WTC11 (cell line): ENCODE results near the gene CAMSAP1. TPM values are rescaled to one million over a fixed set of nuclear protein-coding genes. Genes with fewer than 3 reads are reported as not detected.

Source experiments
- ATAC-seq: fragments of 200-7000 bp; cut with Tn5 transposase; 2 replicates; pipeline ENCODE4 v1.10.0; 2021; ENCODE audit warnings: mild to moderate bottlenecking, moderate library complexity
- CTCF ChIA-PET: fragments of 300-600 bp; sonication (Branson Sonifier 250); formaldehyde crosslinking; loops from one replicate; lab custom pipeline; 2021; ENCODE audit warnings: antibody characterized with exemption; lab: Charles Lee
- POLR2A ChIA-PET: fragments of 350-600 bp; sonication (Branson Sonifier 250); formaldehyde crosslinking; loops from one replicate; lab custom pipeline; 2021; ENCODE audit warnings: antibody characterized with exemption; lab: Charles Lee
- DNase-seq: peaks from one replicate; pipeline ENCODE4 v3.0.0; 2021; ENCODE audit warnings: low spot score
- H3K27ac Mint-ChIP-seq: 2 replicates; pipeline ENCODE4 v1.8.0; 2021; ENCODE audit warnings: mixed read lengths
- H3K27me3 Mint-ChIP-seq: 2 replicates; pipeline ENCODE4 v1.8.0; 2021; ENCODE audit warnings: low read depth, mild to moderate bottlenecking, moderate library complexity, mixed read lengths
- H3K36me3 Mint-ChIP-seq: 2 replicates; pipeline ENCODE4 v1.8.0; 2021; ENCODE audit warnings: mixed read lengths
- H3K4me1 Mint-ChIP-seq: 2 replicates; pipeline ENCODE4 v1.8.0; 2022; ENCODE audit warnings: mixed read lengths
- H3K4me3 Mint-ChIP-seq: 2 replicates; pipeline ENCODE4 v1.8.0; 2021; ENCODE audit warnings: mild to moderate bottlenecking, moderate library complexity, mixed read lengths
- H3K9me3 Mint-ChIP-seq: 2 replicates; pipeline ENCODE4 v1.8.0; 2021; ENCODE audit warnings: mixed read lengths
- AR ChIP-seq: fragments of 250-450 bp; sonication (Bioruptor Pico); IDR thresholded peaks from 2 replicates; pipeline ENCODE4 v1.9.0; 2021; ENCODE audit warnings: mild to moderate bottlenecking
- CBFB ChIP-seq: sonication (generic); formaldehyde crosslinking; IDR thresholded peaks from 2 replicates; pipeline ENCODE4 v1.8.1; 2022; ENCODE audit warnings: mild to moderate bottlenecking, low read depth, missing genetic modification reagents
- CDX4 ChIP-seq: fragments of 250-450 bp; sonication (Bioruptor Pico); IDR thresholded peaks from 2 replicates; pipeline ENCODE4 v1.9.0; 2021; ENCODE audit warnings: moderate library complexity, mild to moderate bottlenecking, inconsistent platforms, borderline replicate concordance
- CREB1 ChIP-seq: sonication (generic); formaldehyde crosslinking; IDR thresholded peaks from 2 replicates; pipeline ENCODE4 v1.8.0; 2023; ENCODE audit warnings: mild to moderate bottlenecking, missing genetic modification reagents
- E2F4 ChIP-seq: sonication (generic); formaldehyde crosslinking; IDR thresholded peaks from 2 replicates; pipeline ENCODE4 v1.8.1; 2022; ENCODE audit warnings: low read depth, mild to moderate bottlenecking, moderate library complexity, missing genetic modification reagents, borderline replicate concordance
- E2F5 ChIP-seq: sonication (generic); formaldehyde crosslinking; IDR thresholded peaks from 2 replicates; pipeline ENCODE4 v1.8.1; 2022; ENCODE audit warnings: mild to moderate bottlenecking, moderate library complexity, missing genetic modification reagents
- FOXJ3 ChIP-seq: sonication (generic); formaldehyde crosslinking; IDR thresholded peaks from 2 replicates; pipeline ENCODE4 v1.9.0; 2021; ENCODE audit warnings: missing genetic modification reagents, mild to moderate bottlenecking, borderline replicate concordance
- NR1H2 ChIP-seq: sonication (generic); formaldehyde crosslinking; IDR thresholded peaks from 2 replicates; pipeline ENCODE4 v1.9.0; 2021; ENCODE audit warnings: mild to moderate bottlenecking, moderate library complexity, missing genetic modification reagents
- ZNF512 ChIP-seq: sonication (generic); formaldehyde crosslinking; IDR thresholded peaks from 2 replicates; pipeline ENCODE4 v1.8.1; 2022; ENCODE audit warnings: missing genetic modification reagents, borderline replicate concordance
- total RNA-seq: library from RNA; stranded (reverse); gene quantifications from 3 replicates; pipeline ENCODE4 v1.2.3, GENCODE V29; 2021
- TF ChIP-seq, protein P1 (sequence below): sonication (generic); formaldehyde crosslinking; IDR thresholded peaks from 2 replicates; pipeline ENCODE4 v1.8.1; 2023; ENCODE audit warnings: mild to moderate bottlenecking, missing genetic modification reagents, moderate library complexity

Gene CAMSAP1
- total RNA-seq, 1 experiment from 2014 or later, result 40.5 TPM

- Mint-ChIP-seq H3K9me3 (no peaks in the 10 kb centered on the region), H3K27me3 (no peaks in the 10 kb centered on the region), H3K27ac (no peak overlapping the region), H3K36me3 (peaks cover 76% of the 10 kb centered on the region)
- ATAC-seq, result no peak
- no peak for DNase-seq
- ChIA-PET CTCF (no interaction called here), POLR2A (no interaction called here)
- TF ChIP-seq CDX4 (CRISPR knock-in tag), result no peak
- TF ChIP-seq AR (CRISPR knock-in tag), result no peak
- TF ChIP-seq NR1H2 (CRISPR knock-in tag), result no peak
- TF ChIP-seq E2F4 (CRISPR knock-in tag), result no peak
- TF ChIP-seq, protein P1, sequence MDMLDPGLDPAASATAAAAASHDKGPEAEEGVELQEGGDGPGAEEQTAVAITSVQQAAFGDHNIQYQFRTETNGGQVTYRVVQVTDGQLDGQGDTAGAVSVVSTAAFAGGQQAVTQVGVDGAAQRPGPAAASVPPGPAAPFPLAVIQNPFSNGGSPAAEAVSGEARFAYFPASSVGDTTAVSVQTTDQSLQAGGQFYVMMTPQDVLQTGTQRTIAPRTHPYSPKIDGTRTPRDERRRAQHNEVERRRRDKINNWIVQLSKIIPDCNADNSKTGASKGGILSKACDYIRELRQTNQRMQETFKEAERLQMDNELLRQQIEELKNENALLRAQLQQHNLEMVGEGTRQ (CRISPR knock-in tag), result no peak
- TF ChIP-seq, all 79 proteins: peak for 0
- Mint-ChIP-seq H3K4me3 (no peak overlapping the region), H3K4me1 (peaks cover 4% of the 10 kb centered on the region; the same call in 1 of the 2 replicates)
Observed at GRCh38 chr9:135817951-135818717, 89.2 kb downstream of the CAMSAP1 start.

- peaks cover 76% of the 10 kb centered on the region for H3K36me3 Mint-ChIP-seq
- DNase-seq (no peak), ATAC-seq (no peak)
- peaks cover 4% of the 10 kb centered on the region; the same call in 1 of the 2 replicates for H3K4me1 Mint-ChIP-seq
- H3K27me3 Mint-ChIP-seq, result no peaks in the 10 kb centered on the region
- ChIA-PET CTCF (interaction anchor here (1.4 kb wide), 1 partner anchor 118 kb away, joined by 3 read pairs; no protein-coding TSS in a partner anchor), POLR2A (no interaction called here)
- H3K4me3 Mint-ChIP-seq, result no peak overlapping the region
- H3K27ac Mint-ChIP-seq, result no peak overlapping the region; the same call in 1 of the 2 replicates
- TF ChIP-seq CBFB (no peak), ZNF512 (CRISPR knock-in tag) (no peak), E2F5 (CRISPR knock-in tag) (no peak), FOXJ3 (CRISPR knock-in tag) (no peak), CREB1 (CRISPR knock-in tag) (no peak)
- H3K9me3 Mint-ChIP-seq, result no peaks in the 10 kb centered on the region
Observed at GRCh38 chr9:135816651-135816970, 90.7 kb downstream of the CAMSAP1 start.
